ENCODE data around the gene CABLES1.

Gene CABLES1

GRCh38 chr18:23137097-23137635 lies 1.9 kb downstream of the CABLES1 start:
- no peak overlapping the region for H3K4me3 ChIP-seq (ENCODE audit: low read depth, low read length)
- no peak for DNase-seq (ENCODE audit: low read depth)
- TF ChIP-seq, protein P1, sequence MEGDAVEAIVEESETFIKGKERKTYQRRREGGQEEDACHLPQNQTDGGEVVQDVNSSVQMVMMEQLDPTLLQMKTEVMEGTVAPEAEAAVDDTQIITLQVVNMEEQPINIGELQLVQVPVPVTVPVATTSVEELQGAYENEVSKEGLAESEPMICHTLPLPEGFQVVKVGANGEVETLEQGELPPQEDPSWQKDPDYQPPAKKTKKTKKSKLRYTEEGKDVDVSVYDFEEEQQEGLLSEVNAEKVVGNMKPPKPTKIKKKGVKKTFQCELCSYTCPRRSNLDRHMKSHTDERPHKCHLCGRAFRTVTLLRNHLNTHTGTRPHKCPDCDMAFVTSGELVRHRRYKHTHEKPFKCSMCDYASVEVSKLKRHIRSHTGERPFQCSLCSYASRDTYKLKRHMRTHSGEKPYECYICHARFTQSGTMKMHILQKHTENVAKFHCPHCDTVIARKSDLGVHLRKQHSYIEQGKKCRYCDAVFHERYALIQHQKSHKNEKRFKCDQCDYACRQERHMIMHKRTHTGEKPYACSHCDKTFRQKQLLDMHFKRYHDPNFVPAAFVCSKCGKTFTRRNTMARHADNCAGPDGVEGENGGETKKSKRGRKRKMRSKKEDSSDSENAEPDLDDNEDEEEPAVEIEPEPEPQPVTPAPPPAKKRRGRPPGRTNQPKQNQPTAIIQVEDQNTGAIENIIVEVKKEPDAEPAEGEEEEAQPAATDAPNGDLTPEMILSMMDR (IDR thresholded peaks at IDR 0.05; ENCODE audit: control insufficient read depth, extremely low read depth, insufficient read depth): no peak

GRCh38 chr18:23137788-23138216 lies 2.5 kb downstream of the CABLES1 start:
- DNase-seq (ENCODE audit: low read depth): no peak
- TF ChIP-seq, protein P1 (IDR thresholded peaks at IDR 0.05; ENCODE audit: control insufficient read depth, extremely low read depth, insufficient read depth): no peak
- no peak overlapping the region for H3K4me3 ChIP-seq (ENCODE audit: low read depth, low read length)

- no peak overlapping the region for H3K4me3 ChIP-seq (ENCODE audit: low read depth, low read length)
- TF ChIP-seq, protein P1 (IDR thresholded peaks at IDR 0.05; ENCODE audit: control insufficient read depth, extremely low read depth, insufficient read depth): no peak
- no peak for DNase-seq (ENCODE audit: low read depth)
Observed at GRCh38 chr18:23138471-23138870, 3.2 kb downstream of the CABLES1 start.

DNA sequence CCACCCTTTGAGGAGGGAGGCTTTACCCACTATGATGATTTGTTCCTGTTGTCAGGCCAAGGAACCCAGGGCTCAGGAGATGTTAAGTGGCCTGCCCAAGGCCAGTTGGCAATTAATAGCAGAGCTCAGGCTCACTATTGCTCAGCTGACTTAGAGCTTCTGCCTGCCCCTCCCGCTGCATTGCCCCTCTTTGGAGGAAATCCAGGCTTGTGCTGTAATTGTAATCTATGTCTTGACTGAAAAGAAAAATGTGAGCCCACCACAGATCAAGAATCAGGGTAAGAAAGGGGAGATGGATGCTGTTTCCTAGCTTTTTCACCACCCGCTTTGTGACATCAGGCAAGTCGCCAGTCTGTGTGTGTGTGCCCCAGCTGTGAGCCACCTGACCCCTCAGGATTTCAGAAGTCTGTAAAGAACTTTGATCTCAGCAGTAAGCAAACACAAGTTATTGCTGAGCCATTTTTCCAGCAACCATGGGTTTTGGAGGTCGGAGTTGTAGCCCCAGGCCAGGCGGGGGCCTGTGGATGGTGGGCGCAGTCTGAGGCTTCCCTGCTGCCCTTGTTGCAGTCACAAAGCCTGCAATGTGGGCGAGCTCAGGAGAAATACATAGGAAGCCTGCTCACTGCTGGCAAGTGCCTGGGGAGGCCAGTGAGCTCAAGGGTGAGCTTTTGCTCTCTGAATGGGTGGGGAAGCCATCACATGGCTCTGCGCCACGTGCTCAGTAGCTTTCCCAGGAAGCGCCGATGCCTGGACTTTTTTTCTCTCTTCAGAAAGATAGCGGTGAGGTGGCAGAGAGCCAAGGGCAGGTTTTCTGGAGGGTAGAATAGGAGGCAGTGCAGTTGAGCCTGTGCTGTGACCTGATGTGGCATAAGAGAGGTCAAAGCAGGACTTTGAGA lies 6.1 kb downstream of the CABLES1 start:
- no peak for DNase-seq (ENCODE audit: low read depth)
- no peak overlapping the region for H3K4me3 ChIP-seq (ENCODE audit: low read depth, low read length)
- TF ChIP-seq, protein P1 (IDR thresholded peaks at IDR 0.05; ENCODE audit: control insufficient read depth, extremely low read depth, insufficient read depth): no peak

DNA sequence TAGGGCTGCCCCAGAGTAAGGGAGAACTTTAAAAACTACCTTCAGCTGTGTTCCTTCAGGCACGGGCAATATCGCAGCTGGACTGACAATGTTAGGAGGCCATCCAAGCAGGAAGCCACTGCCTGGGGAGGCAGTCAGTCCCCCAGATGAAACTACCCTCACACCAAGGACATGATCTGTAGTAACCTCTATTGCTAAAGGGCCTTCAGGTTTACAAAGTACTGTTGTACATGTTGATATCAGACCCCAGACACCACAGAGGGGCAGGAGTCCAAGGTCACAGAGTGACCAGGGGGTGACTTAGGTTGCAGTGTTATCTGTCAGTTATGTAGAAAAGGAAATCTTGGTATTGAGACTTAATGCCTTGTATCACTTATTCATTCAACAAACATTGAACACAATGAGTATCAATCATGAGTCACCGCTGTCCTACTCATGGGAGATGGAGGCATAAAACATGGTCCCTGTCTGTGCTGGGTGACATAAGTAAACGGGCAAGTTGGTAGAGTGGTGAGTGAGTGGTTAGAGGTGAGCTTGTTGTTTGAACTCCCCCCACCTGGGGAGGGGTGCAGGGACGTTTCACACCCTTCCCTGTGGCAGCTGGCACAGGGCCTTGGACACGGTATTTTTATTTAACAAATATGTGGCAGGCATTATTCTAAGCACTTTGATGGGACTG lies 7.1 kb downstream of the CABLES1 start:
- H3K4me3 ChIP-seq (ENCODE audit: low read depth, low read length): no peak overlapping the region
- no peak for DNase-seq (ENCODE audit: low read depth)
- TF ChIP-seq, protein P1 (IDR thresholded peaks at IDR 0.05; ENCODE audit: control insufficient read depth, extremely low read depth, insufficient read depth): no peak

- no peak for DNase-seq (ENCODE audit: low read depth)
- TF ChIP-seq, protein P1 (IDR thresholded peaks at IDR 0.05; ENCODE audit: control insufficient read depth, extremely low read depth, insufficient read depth): no peak
- H3K4me3 ChIP-seq (ENCODE audit: low read depth, low read length): no peak overlapping the region
Observed at GRCh38 chr18:23143016-23143814, 7.9 kb downstream of the CABLES1 start.
